GM12878 (cell line): Measurements from ENCODE around the gene NOP53. TPM values are rescaled to one million over a fixed set of nuclear protein-coding genes. Genes with fewer than 3 reads are reported as not detected.

Experiments used
- ATAC-seq: fragments of 200-7000 bp; cut with Tn5 transposase; 3 replicates; pipeline ENCODE4 v1.9.1; 2020; ENCODE audit warnings: mild to moderate bottlenecking, moderate library complexity
- BruUV-seq: library from RNA; stranded (reverse); fragments of 400-500 nt; replicated peaks from 2 replicates; lab custom pipeline; 2021; lab: Mats Ljungman, UMichigan
- CTCF ChIA-PET: fragments of 300-600 bp; sonication (Branson Sonifier 250); formaldehyde crosslinking; extraction: SDS; loops from one replicate; lab custom pipeline; 2021; ENCODE audit warnings: inconsistent platforms; lab: Yijun Ruan, JAX
- POLR2A ChIA-PET: fragments of 350-600 bp; formaldehyde crosslinking; extraction: SDS; loops from one replicate; lab custom pipeline; 2021; ENCODE audit warnings: inconsistent platforms; lab: Charles Lee
- RAD21 ChIA-PET: fragments of 300-600 bp; sonication (Branson Sonifier 250); formaldehyde crosslinking; loops from one replicate; lab custom pipeline; 2023; ENCODE audit warnings: antibody characterized with exemption; ENCODE audit not compliant: unreplicated experiment; lab: Charles Lee
- SMC1A ChIA-PET: fragments of 300-600 bp; sonication (Branson Sonifier 250); formaldehyde crosslinking; loops from one replicate; lab custom pipeline; 2023; ENCODE audit not compliant: unreplicated experiment, uncharacterized antibody; lab: Charles Lee
- DNase-seq: peaks from one replicate; pipeline ENCODE4 v3.0.0-alpha.2; 2011; ENCODE audit warnings: low read depth, low spot score
- FAIRE-seq: peaks from 3 replicates; lab custom pipeline; 2011; peaks lifted over from hg19 to GRCh38; lab: Jason Lieb, UNC
- H2AFZ ChIP-seq: 2 replicates; pipeline ENCODE4 v1.6.0; 2011; ENCODE audit warnings: low read depth, low read length, control low read depth; ENCODE audit not compliant: control insufficient read depth
- H3K27ac ChIP-seq: 2 replicates; pipeline ENCODE4 v1.5.1; 2011; ENCODE audit warnings: control low read depth; ENCODE audit not compliant: control insufficient read depth, insufficient read depth
- H3K27me3 ChIP-seq, 2 experiments: replicated peaks in 1 of 2; 2 replicates each; pipeline versions ENCODE4 v1.6.0 to v1.6.1; 2011; ENCODE audit warnings: low read length in 1 of 2; ENCODE audit not compliant: control insufficient read depth in 2 of 2, insufficient read depth in 2 of 2
- H3K36me3 ChIP-seq, 2 experiments: 2 replicates each; pipeline ENCODE4 v1.5.1; 2011; ENCODE audit warnings: low read length in 1 of 2; ENCODE audit not compliant: control insufficient read depth in 2 of 2, insufficient read depth in 2 of 2
- H3K4me1 ChIP-seq: 2 replicates; pipeline ENCODE4 v1.6.1; 2011; ENCODE audit warnings: mild to moderate bottlenecking, low read length, moderate library complexity, mixed read lengths; ENCODE audit not compliant: control insufficient read depth, insufficient read depth
- H3K4me2 ChIP-seq: 2 replicates; pipeline ENCODE4 v1.6.0; 2011; ENCODE audit warnings: control low read depth; ENCODE audit not compliant: control insufficient read depth, insufficient read depth
- H3K4me3 ChIP-seq: fragments of 200-600 bp; sonication (generic); 2 replicates; pipeline ENCODE4 v1.5.1; 2016
- H3K79me2 ChIP-seq: 2 replicates; pipeline ENCODE4 v1.6.0; 2011; ENCODE audit warnings: low read length; ENCODE audit not compliant: control insufficient read depth, insufficient read depth
- H3K9ac ChIP-seq: 2 replicates; pipeline ENCODE4 v1.8.0; 2011; ENCODE audit warnings: low read length, control low read depth, mixed read lengths; ENCODE audit not compliant: control insufficient read depth, insufficient read depth
- H3K9me3 ChIP-seq: replicated peaks from 3 replicates; pipeline ENCODE4 v1.5.1; 2011; ENCODE audit warnings: mild to moderate bottlenecking, low read length; ENCODE audit not compliant: control insufficient read depth, insufficient read depth
- H4K20me1 ChIP-seq: 2 replicates; pipeline ENCODE4 v1.6.0; 2011; ENCODE audit not compliant: control insufficient read depth, insufficient read depth
- GABPA ChIP-seq: IDR thresholded peaks from 2 replicates; pipeline ENCODE4 v1.6.1; 2014; ENCODE audit warnings: antibody characterized with exemption, low read depth, mild to moderate bottlenecking, inconsistent platforms
- HCFC1 ChIP-seq: fragments of 150-350 bp; IDR thresholded peaks from 2 replicates; pipeline ENCODE4 v1.6.1; 2014; ENCODE audit warnings: low read length
- WGBS: methylation state at CpG from one replicate; pipeline ENCODE4 v1.1.6; 2016; ENCODE audit warnings: low lambda C conversion rate; ENCODE audit not compliant: insufficient replicate concordance, insufficient coverage; ENCODE audit errors: missing lambda C conversion rate; 5-methylcytosine and 5-hydroxymethylcytosine counted together
- in situ Hi-C: fragments of 300-500 bp; cut with MboI; formaldehyde crosslinking; loops from 9 replicates; pipeline ENCODE4 v1.14.3; 2018; ENCODE audit warnings: mixed read lengths
- intact Hi-C: fragments of 100-400 bp; cut with micrococcal nuclease; formaldehyde crosslinking; loops from one replicate; pipeline ENCODE4 v1.14.2; 2022; ENCODE audit not compliant: unreplicated experiment
- polyA plus RNA-seq, 11 experiments: library from polyadenylated mRNA; depleted of rRNA in 4 of 11; unstranded in 6 of 11; stranded (reverse) in 5 of 11; fragments of >200 nt; fragmentation: Nextera tagmentation in 4 of 11; fragmentation: Illumina TruSeq in 1 of 11; extraction: Ambion mirVana in 4 of 11; extraction: Trizol in 1 of 11; gene quantifications; 1 replicate in 1 of 11; 2 replicates in 10 of 11; pipeline versions ENCODE4 v1.2.1 to v1.2.3, GENCODE V29; 2011 to 2016; ENCODE audit warnings: inconsistent platforms in 2 of 11, missing spikeins in 2 of 11, low read depth in 1 of 11
- total RNA-seq, 4 experiments: library from RNA; depleted of rRNA in 3 of 4; stranded (reverse); fragments of >200 nt in 3 of 4; fragmentation: Illumina TruSeq in 1 of 4; extraction: Trizol in 1 of 4; gene quantifications; 2 replicates each; pipeline versions ENCODE4 v1.2.1 to v1.2.3, GENCODE V29; 2013 to 2021
- TF ChIP-seq, protein P1 (sequence below): IDR thresholded peaks from 2 replicates; pipeline ENCODE4 v1.6.1; 2011; ENCODE audit warnings: low read depth, low read length, improper control_type of control experiment, borderline replicate concordance
- TF ChIP-seq, protein P2 (sequence below): fragments of 450-650 bp; IDR thresholded peaks from 2 replicates; pipeline ENCODE4 v1.6.1; 2016; ENCODE audit warnings: mild to moderate bottlenecking

Gene NOP53
- total and polyA plus RNA-seq, 10 of the 15 experiments (the other 5 are each of a cell fraction or from before 2014, with no cell fraction given), result 6.0 to 386 (median 167) TPM

DNA sequence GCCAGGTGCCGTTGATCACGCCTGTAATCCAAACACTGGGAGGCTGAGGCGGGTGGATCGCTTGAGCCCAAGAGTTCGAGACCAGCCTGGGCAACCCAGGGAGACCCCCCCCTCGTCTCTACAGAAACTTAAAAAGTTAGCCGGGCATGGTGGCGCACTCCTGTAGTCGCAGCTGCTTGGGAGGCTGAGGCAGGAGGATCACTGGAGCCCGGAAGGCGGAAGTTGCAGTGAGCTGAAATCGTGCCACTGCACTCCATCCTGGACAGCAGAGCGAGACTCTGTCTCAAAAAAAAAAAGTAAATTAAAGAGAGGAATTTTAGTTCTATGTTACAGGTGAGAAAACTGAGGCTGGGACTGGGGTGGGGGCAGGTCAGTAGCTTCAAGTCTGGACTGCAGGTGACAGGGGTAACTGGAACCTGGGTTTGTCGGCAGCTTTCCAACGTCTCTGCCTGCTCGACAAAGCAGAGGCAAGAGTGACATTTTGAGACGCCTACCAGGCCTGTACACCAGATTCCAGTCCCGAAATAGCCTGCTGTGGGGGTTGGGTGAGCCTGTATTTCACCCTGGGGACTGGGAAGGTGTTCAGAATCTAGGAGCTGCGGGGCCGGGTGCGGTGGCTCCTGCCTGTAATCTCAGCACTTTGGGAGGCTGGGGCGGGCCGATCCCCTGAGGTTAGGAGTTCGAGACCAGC, 34.3 kb downstream of the NOP53 start:
- BruUV-seq, result no TSS peak
- RAD21 ChIA-PET, result no interaction called here
- Histone ChIP-seq H3K4me1 (peaks cover 6% of the 10 kb centered on the region), H3K27me3 (no peaks in the 10 kb centered on the region), H3K9me3 (no peaks in the 10 kb centered on the region), H3K4me3 (peak overlapping the region; percentile 94), H3K27ac (no peak overlapping the region; the same call in 1 of the 2 replicates), H3K4me2 (peak overlapping the region; percentile 93), H3K9ac (0 out of 2 replicates have a peak overlapping the region, but pooled peaks have one; percentile 73), H3K79me2 (peaks cover 18% of the 10 kb centered on the region), H2AFZ (no peak overlapping the region), H3K36me3 (no peaks in the 10 kb centered on the region; a peak in 1 of 4 replicates), H4K20me1 (no peaks in the 10 kb centered on the region)
- POLR2A ChIA-PET, result interaction anchor here (0.6 to 0.7 kb wide), 2 partner anchors 178 to 188 kb away, joined by 3 read pairs; no protein-coding TSS in a partner anchor
- TF ChIP-seq HCFC1, result no peak
- TF ChIP-seq GABPA, result no peak
- TF ChIP-seq, protein P1, sequence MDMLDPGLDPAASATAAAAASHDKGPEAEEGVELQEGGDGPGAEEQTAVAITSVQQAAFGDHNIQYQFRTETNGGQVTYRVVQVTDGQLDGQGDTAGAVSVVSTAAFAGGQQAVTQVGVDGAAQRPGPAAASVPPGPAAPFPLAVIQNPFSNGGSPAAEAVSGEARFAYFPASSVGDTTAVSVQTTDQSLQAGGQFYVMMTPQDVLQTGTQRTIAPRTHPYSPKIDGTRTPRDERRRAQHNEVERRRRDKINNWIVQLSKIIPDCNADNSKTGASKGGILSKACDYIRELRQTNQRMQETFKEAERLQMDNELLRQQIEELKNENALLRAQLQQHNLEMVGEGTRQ, result no peak
- TF ChIP-seq, protein P2, sequence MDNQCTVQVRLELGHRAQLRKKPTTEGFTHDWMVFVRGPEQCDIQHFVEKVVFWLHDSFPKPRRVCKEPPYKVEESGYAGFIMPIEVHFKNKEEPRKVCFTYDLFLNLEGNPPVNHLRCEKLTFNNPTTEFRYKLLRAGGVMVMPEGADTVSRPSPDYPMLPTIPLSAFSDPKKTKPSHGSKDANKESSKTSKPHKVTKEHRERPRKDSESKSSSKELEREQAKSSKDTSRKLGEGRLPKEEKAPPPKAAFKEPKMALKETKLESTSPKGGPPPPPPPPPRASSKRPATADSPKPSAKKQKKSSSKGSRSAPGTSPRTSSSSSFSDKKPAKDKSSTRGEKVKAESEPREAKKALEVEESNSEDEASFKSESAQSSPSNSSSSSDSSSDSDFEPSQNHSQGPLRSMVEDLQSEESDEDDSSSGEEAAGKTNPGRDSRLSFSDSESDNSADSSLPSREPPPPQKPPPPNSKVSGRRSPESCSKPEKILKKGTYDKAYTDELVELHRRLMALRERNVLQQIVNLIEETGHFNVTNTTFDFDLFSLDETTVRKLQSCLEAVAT, result 0 out of 2 replicates have a peak, but pooled peaks have one; percentile 43
- intact Hi-C loops, result no loop called here
- in situ Hi-C loops, result no loop called here
- SMC1A ChIA-PET, result interaction anchor here (0.7 kb wide), 1 partner anchor 73 kb away, joined by 3 read pairs; no protein-coding TSS in a partner anchor
- FAIRE-seq, result no peak
- CTCF ChIA-PET, result interaction anchor here (0.9 to 1.2 kb wide), 2 partner anchors 15 to 343 kb away, joined by 3 to 5 read pairs; no protein-coding TSS in a partner anchor
- 94% methylated on average over 24 of the region's 24 CpGs for WGBS
- no peak for DNase-seq
- no peak for ATAC-seq
